ENCODE data around the gene OR6C75.
"Not testable (repeated sequence)": the region's sequence is repeated elsewhere in the genome, so short reads cannot be mapped to it uniquely, and the experiment has no call there.

OR6C75 gene

GRCh38 chr12:55362675-55363074, at the start of gene OR6C75:
Gene OR6C75, plus strand, starts transcription at chr12:55362975. Its CDS starts 2,136 bp downstream, at chr12:55365111.
- DNase-seq (ENCODE audit: low read depth), result no peak

DNA sequence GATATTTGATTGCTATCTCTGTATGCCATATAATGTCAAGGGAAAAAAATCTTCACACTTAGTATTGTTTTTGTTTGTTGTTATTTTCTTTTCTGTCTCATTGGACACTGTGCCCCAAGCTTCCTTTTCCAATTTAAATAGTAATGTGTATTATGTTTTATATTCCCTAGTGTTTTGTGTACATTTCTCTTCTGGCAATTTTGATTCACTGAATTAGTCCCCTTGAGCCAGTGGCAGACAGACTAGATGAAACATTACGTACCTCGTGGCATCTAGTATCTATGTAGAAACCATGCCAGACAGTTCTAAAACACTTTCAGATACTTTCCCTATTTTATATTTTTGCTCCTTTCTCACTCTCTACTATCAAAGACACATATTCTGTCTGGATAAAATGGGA, 48.7 kb upstream of the OR6C75 start, which contains the start of gene OR6C1:
OR6C1 (plus strand) TSS at position 301 of the 400 bp plus-strand sequence. CDS start 6,257 bp downstream, outside the sequence.
- no peak for DNase-seq (ENCODE audit: low read depth)

GRCh38 chr12:55320201-55320600, 42.6 kb upstream of the OR6C75 start:
- no peak for DNase-seq (ENCODE audit: low read depth)

DNA sequence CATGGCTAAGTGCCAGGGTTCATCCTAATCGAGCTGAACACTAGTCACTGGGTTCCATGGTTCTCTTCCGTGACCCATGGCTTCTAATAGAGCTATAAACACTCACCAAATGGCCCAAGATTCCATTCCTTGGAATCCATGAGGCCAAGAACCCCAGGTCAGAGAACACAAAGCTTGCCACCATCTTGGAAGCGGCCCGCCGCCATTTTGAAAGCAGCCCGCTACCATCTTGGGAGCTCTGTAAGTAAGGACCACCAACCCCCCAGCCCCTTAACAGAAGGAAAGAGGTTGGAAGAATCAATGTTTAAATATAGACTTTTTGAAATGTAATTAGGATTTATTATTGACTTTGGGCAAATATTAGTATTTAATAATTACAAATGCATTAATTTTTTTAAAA, 37.0 kb upstream of the OR6C75 start:
- DNase-seq (ENCODE audit: low read depth), result not testable (repeated sequence)

- DNase-seq (ENCODE audit: low read depth), result no peak
These were observed 32.3 kb upstream of the OR6C75 start, which contains the start of gene OR6C3 for GRCh38 chr12:55330446-55330845. Gene OR6C3, plus strand, starts transcription at chr12:55330746. Its CDS starts 955 bp downstream, at chr12:55331701.

- DNase-seq (ENCODE audit: low read depth), result no peak
These were observed 26.8 kb upstream of the OR6C75 start for GRCh38 chr12:55336002-55336401.

DNA sequence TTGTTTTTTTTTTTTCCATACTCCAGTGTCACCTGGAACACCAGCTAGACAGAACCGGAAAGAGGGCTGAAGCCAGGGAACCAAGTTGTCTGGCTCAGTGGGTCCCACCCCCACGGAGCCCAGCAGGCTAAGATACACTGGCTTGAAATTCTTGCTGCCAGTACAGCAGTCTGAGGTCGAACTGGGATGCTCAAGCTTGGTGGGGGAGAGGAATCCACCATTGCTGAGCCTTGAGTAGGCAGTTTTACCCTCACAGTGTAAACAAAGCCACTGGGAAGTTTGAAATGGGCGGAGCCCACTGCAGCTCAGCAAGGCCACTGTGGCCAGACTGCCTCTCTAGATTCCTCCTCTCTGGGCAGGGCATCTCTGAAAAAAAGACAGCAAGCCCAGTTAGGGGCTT, 7.4 kb upstream of the OR6C75 start:
- not testable (repeated sequence) for DNase-seq (ENCODE audit: low read depth)

GRCh38 chr12:55365086-55365485, 2.3 kb downstream of the OR6C75 start:
- DNase-seq (ENCODE audit: low read depth), result no peak

GRCh38 chr12:55372521-55372920, 9.7 kb downstream of the OR6C75 start:
- no peak for DNase-seq (ENCODE audit: low read depth)

- no peak for DNase-seq (ENCODE audit: low read depth)
These were observed 23.1 kb downstream of the OR6C75 start for GRCh38 chr12:55385891-55386290.

GRCh38 chr12:55392032-55392795, 29.4 kb downstream of the OR6C75 start:
- no peak for DNase-seq (ENCODE audit: low read depth)

- DNase-seq (ENCODE audit: low read depth), result no peak
These were observed 33.6 kb downstream of the OR6C75 start for GRCh38 chr12:55396326-55396725.

- DNase-seq (ENCODE audit: low read depth), result no peak
These were observed 37.5 kb downstream of the OR6C75 start, which contains the start of gene OR6C65 for GRCh38 chr12:55400229-55400628. Gene OR6C65, plus strand, starts transcription at chr12:55400529. Its CDS starts 0 bp downstream, at chr12:55400529.

DNA sequence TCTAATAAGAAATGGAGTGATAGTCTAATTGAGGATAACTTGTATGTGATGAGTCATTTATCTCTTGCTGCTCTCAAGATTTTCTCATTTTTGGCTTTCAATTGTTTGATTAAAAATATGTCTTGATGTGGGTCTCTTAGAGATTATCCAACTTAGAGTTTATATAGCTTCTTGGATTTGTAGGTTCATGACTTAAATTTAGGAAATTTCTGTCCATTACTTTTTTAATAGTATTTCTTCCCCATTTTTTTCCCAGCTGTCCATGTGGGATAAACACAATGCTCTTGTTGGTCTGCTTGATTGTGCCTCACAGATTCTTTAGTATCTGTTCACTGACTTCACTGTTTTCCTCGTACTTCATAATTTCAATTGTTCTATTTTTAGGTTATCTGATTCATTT, 45.1 kb downstream of the OR6C75 start:
- DNase-seq (ENCODE audit: low read depth), result no peak

GRCh38 chr12:55409133-55409532, 46.4 kb downstream of the OR6C75 start:
- not testable (repeated sequence) for DNase-seq (ENCODE audit: low read depth)

GRCh38 chr12:55412138-55412537, 49.4 kb downstream of the OR6C75 start:
- not testable (repeated sequence) for DNase-seq (ENCODE audit: low read depth)

GRCh38 chr12:55413498-55414388, 51.0 kb downstream of the OR6C75 start:
- DNase-seq (ENCODE audit: low read depth), result not testable (repeated sequence)

DNA sequence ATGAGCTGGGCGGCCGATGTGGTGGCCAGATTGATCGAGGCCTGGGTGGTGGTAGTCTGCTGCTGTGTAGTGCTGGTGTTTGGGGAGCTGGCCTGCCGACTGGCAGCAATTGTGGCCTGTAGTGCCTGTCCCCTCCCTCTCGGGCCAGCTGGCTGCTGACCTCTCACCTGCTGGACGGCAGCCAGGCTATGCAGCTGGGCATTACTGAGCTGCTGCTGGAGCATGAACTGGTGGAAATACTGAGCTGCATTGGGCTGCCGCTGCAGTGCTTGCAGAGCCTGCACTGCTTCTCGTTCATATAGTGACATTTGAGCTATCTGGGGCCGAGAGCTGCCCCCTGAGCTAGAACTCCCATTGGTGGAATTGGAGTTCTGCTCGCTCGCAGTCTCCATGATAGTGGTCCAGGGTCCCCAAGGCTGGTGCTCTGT, 51.6 kb downstream of the OR6C75 start:
- not testable (repeated sequence) for DNase-seq (ENCODE audit: low read depth)

- DNase-seq (ENCODE audit: low read depth), result not testable (repeated sequence)
These were observed 52.1 kb downstream of the OR6C75 start for GRCh38 chr12:55414889-55415288.

DNA sequence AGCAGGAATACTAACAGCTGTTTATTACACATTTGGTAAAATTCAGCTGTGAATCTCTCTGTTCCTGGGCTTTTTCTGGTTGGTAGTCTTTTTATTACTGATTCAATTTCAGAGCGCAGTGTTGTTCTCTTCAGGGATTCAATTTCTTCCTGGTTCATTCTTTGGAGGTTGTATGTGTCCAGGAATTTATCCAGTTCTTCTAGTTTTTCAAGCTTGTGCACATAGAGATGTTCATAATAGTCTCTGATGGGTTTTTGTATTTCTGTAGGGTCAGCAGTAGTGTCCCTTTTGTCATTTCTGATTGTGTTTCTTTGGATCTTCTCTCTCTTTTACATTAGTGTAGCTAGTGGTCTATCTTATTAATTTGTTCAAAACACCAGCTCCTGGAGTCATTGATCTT, 54.2 kb downstream of the OR6C75 start:
- no peak for DNase-seq (ENCODE audit: low read depth)
